Fibroblast of mammary gland (primary cell): Measurements from ENCODE around the gene PCNX2.
A peak's percentile ranks its signal among the peaks of the same experiment; 100 is the strongest.

ENCODE experiments used
- DNase-seq: peaks from one replicate; pipeline ENCODE4 v3.0.0-alpha.2; 2010; ENCODE audit warnings: low read depth
- H3K4me3 ChIP-seq: 2 replicates; pipeline ENCODE4 v1.5.1; 2011; ENCODE audit warnings: low read depth, mild to moderate bottlenecking, low read length, moderate library complexity; ENCODE audit not compliant: control insufficient read depth
- TF ChIP-seq, protein P1 (sequence below): conservative IDR thresholded peaks from 2 replicates; pipeline ENCODE4 v1.5.1; 2011; ENCODE audit warnings: low read depth, low read length, inconsistent platforms; ENCODE audit not compliant: control insufficient read depth, insufficient read depth

Gene PCNX2

DNA sequence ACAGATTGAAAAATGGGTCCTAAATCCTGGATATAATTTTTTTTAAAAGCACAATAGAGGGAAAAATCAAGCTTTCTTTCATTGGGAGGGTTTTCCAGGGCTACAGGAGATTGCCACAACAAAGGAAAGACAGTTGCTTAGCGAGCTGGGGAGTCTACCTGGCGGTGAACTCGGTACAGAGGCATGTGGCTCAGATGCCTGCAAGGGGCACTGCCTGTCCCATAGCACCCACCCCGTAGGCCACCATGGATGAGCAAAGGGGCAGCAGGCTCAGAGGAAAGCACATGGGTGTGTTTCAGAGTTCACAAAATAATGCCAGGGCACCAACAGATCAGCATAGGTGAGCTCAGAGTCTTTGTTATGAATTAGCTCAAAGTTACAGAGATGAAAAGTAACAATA is 79.5 kb downstream of the PCNX2 start:
- TF ChIP-seq, protein P1, sequence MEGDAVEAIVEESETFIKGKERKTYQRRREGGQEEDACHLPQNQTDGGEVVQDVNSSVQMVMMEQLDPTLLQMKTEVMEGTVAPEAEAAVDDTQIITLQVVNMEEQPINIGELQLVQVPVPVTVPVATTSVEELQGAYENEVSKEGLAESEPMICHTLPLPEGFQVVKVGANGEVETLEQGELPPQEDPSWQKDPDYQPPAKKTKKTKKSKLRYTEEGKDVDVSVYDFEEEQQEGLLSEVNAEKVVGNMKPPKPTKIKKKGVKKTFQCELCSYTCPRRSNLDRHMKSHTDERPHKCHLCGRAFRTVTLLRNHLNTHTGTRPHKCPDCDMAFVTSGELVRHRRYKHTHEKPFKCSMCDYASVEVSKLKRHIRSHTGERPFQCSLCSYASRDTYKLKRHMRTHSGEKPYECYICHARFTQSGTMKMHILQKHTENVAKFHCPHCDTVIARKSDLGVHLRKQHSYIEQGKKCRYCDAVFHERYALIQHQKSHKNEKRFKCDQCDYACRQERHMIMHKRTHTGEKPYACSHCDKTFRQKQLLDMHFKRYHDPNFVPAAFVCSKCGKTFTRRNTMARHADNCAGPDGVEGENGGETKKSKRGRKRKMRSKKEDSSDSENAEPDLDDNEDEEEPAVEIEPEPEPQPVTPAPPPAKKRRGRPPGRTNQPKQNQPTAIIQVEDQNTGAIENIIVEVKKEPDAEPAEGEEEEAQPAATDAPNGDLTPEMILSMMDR: no peak

DNA sequence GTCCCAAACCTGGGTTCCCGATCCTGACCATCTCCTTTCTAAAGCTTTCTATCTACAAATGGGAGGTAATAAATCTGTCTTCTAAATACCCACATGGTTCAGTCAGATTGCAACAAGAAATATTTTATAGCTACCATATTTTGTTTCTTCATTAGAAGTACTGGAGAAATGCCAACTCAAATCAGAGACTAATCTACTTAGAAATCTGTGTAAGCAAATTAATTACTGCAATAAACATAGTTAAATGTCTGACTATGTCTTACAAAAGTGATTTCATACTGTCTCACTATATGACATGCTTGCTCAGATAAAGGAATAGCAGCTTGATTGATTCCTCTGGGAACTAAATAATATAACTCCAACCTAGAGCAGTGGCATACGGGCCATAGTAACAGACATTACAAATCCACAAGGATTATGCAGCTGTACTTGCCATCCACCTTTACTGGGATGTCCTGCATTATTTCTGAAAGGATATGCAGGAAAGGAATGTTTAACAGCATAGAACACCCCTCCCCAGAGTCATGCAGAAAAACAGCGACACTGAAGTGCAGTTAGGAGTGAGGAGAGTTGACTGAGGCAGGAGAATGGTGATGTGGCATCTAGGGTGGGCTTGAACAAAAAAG is 80.3 kb downstream of the PCNX2 start:
- TF ChIP-seq, protein P1: no peak
- no peak for DNase-seq
- no peak overlapping the region for H3K4me3 ChIP-seq

More for the DNA sequence above, 79.5 kb downstream of the PCNX2 start:
- DNase-seq: no peak
- H3K4me3 ChIP-seq: no peak overlapping the region

DNA sequence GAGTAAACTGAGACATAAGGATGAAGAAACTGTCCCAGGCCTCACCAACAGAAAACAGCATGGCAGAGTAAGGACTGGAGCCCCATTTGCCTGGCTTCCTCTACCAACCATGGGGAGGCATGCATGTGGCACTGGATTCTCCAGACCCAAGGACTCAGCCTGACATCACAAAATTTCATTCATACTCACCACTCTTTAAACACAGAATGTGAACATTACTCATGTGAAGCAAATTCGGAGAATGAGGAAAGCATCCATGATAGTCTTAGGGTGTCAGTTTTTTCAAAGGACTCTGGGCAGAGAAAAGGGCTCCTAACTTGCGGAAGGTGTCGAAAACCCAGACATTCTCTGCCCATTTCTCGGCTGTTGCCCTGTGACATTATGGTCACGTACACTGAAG is 83.9 kb downstream of the PCNX2 start:
- TF ChIP-seq, protein P1: no peak
- no peak for DNase-seq
- H3K4me3 ChIP-seq: no peak overlapping the region

DNA sequence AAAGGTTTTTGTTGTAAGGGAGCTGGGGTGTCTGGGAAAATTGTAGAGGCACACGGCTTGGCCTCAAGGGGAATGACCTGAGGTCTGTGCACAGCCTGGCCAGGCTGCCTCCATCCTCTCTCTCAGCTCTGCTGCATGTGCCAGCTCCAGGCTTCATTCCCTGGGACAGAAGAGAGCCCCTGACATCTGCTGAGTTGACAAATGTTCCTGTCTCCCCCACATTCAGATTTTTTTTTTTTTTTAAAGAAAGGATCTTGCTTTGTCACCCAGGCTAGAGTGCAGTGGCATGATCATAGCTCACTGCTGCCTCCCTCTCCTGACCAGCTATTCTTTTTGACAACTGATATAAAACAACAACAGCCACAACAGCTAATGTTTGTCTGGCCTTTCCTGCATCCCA is 84.4 kb downstream of the PCNX2 start:
- H3K4me3 ChIP-seq: no peak overlapping the region
- TF ChIP-seq, protein P1: no peak
- no peak for DNase-seq

DNA sequence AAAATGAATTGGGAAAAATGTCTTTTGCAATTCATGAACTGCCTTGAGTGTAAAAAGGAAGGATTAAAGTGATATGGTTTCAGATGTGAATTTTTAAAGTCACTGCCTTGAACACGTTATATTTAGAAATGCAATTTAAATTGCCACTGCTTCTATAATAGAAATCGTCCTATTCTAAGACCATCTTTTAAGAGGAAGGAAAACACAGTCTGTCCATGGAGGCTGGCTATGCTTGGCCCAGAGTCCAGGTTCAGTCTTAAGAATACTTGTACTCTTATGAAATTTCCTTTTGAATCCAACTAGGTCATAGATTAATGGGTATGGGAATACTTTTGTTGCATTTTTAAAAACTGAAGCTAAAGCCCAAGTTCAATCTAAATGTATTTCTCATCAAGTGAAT is 86.0 kb downstream of the PCNX2 start:
- TF ChIP-seq, protein P1: no peak
- peak; percentile 10 for DNase-seq
- no peak overlapping the region for H3K4me3 ChIP-seq

DNA sequence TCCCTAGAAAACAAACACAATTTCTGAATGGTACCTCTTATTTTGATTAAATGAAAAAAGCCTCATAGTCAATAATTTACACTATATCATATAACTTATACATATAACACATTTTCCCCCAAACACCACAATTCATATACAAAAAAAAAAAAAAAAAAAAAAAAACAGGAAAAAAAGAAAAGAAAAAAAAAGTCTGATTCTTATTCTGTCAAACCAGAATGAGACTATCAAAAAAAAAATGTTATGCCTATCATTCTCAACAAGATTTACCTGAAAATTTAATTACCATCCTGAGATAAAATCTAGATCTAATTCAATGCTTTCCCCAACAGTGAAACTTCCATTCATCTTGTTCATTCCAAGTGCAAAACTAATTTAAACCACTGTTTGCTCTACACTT is 86.8 kb downstream of the PCNX2 start:
- H3K4me3 ChIP-seq: no peak overlapping the region
- TF ChIP-seq, protein P1: no peak
- DNase-seq: no peak

DNA sequence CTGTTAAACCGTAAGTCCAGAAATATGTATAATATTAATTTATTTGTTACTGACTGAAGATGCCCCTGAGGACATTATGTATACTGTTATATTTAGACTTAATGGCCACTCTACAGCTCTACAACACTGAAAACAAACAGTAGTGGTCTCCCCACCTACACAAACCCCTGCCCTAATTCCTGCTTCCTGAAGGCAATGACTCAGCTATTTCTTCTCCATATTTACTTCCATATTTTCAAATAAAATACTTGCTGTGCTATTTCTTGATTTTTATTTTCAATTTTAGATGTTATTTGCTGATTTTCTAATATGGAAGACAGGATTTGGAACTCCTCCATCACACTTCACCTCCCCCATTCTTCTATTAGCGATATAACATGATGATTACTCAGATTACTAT is 97.6 kb downstream of the PCNX2 start:
- TF ChIP-seq, protein P1: no peak
- DNase-seq: no peak
- no peak overlapping the region for H3K4me3 ChIP-seq
